Adrenal gland (tissue), 12 donors: Measurements from ENCODE around the gene CD247. TPM values are rescaled to one million over a fixed set of nuclear protein-coding genes. Genes with fewer than 3 reads are reported as not detected.

Source experiments
- DNase-seq, 7 donors: peaks; one replicate each; pipeline ENCODE4 v3.0.0-alpha.2; 2019 to 2020
- H3K27ac ChIP-seq, 5 donors: fragments of 200-600 bp; sonication (generic) in 4 of 5; 1 replicate in 3 of 5; 2 replicates in 2 of 5; pipeline versions ENCODE4 v1.5.1 to v1.8.0; 2016 to 2020; ENCODE audit warnings: mild to moderate bottlenecking in 1 of 5
- H3K27me3 ChIP-seq: fragments of 200-600 bp; 2 replicates; pipeline ENCODE4 v1.8.0; 2021
- H3K36me3 ChIP-seq, 2 donors: fragments of 200-600 bp; replicated peaks in 1 of 2; 1 replicate in 1 of 2; 2 replicates in 1 of 2; pipeline versions ENCODE4 v1.5.1 to v1.8.0; 2018 to 2022
- H3K4me1 ChIP-seq, 2 donors: fragments of 200-600 bp; replicated peaks in 1 of 2; 1 replicate in 1 of 2; 2 replicates in 1 of 2; pipeline versions ENCODE4 v1.5.1 to v1.8.0; 2018 to 2021
- H3K4me3 ChIP-seq, 4 donors: fragments of 200-600 bp; sonication (generic) in 3 of 4; one replicate each; pipeline ENCODE4 v1.5.1; 2016 to 2018
- H3K9me3 ChIP-seq, 3 donors: fragments of 200-600 bp; sonication (generic) in 1 of 3; replicated peaks in 1 of 3; 1 replicate in 2 of 3; 2 replicates in 1 of 3; pipeline versions ENCODE4 v1.5.1 to v1.8.0; 2016 to 2021
- POLR2A ChIP-seq, 2 donors: fragments of 450-650 bp; IDR thresholded peaks; one replicate each; pipeline ENCODE4 v1.6.1; 2017; ENCODE audit warnings: antibody characterized with exemption in 2 of 2, mild to moderate bottlenecking in 2 of 2, moderate library complexity in 1 of 2
- WGBS, 4 donors: extraction: QIAGEN DNeasy Blood & Tissue Kit in 2 of 4; methylation state at CpG; one replicate each; pipeline versions ENCODE4 v1.1.5 to v1.1.7; 2013 to 2017; 5-methylcytosine and 5-hydroxymethylcytosine counted together
- intact Hi-C, 2 donors: fragments of 100-400 bp; cut with DNase I; formaldehyde crosslinking; loops; one replicate each; pipeline versions ENCODE4 v1.14.1 to v1.15.0; 2022 to 2023
- polyA plus RNA-seq, 3 donors: library from polyadenylated mRNA; stranded (reverse); fragments of 200-250 nt in 2 of 3; fragments of 350-450 nt in 1 of 3; fragmentation: Illumina TruSeq in 1 of 3; extraction: RNeasy Lipid Tissue Mini Kit (QIAGEN cat#74804) in 1 of 3; gene quantifications; one replicate each; pipeline ENCODE4 v1.2.3, GENCODE V29; 2013 to 2014
- total RNA-seq, 9 donors: library from RNA; depleted of rRNA in 4 of 9; stranded (reverse); fragments of >200 nt in 4 of 9; fragments of 120-200 nt in 1 of 9; fragmentation: NEBNext Ultra II Directional in 1 of 9; extraction: Animal tissue kit (Norgen Biotek cat#: 25700) in 1 of 9; gene quantifications; one replicate each; pipeline versions ENCODE4 v1.1.0 to v1.2.4, GENCODE V29; 2013 to 2023
- TF ChIP-seq, protein P1 (sequence below), 6 experiments: fragments of 450-650 bp in 4 of 6; fragments of 200-600 bp in 2 of 6; sonication (generic) in 1 of 6; IDR thresholded peaks; 1 replicate in 5 of 6; 2 replicates in 1 of 6; pipeline versions ENCODE4 v1.5.1 to v1.8.0; 2016 to 2021; ENCODE audit warnings: antibody characterized with exemption in 6 of 6, mild to moderate bottlenecking in 2 of 6, moderate library complexity in 1 of 6
- donor health status: healthy with polysubstance abuse.
- donor health status: Bipolar disorder and iron deficiency.
- donor health status: DM: yes; HTN: yes; CAD: no.
- donor health status: DM: no; HTN: no; CAD: no.
- donor health status: DM: no; HTN: no; CAD: no.
- donor health status: DM: yes; HTN: yes; CAD: no.

Gene CD247
- total and polyA plus RNA-seq, 12 donors, result 0.26 to 2.3 (median 1.2) TPM; not detected in 1

DNA sequence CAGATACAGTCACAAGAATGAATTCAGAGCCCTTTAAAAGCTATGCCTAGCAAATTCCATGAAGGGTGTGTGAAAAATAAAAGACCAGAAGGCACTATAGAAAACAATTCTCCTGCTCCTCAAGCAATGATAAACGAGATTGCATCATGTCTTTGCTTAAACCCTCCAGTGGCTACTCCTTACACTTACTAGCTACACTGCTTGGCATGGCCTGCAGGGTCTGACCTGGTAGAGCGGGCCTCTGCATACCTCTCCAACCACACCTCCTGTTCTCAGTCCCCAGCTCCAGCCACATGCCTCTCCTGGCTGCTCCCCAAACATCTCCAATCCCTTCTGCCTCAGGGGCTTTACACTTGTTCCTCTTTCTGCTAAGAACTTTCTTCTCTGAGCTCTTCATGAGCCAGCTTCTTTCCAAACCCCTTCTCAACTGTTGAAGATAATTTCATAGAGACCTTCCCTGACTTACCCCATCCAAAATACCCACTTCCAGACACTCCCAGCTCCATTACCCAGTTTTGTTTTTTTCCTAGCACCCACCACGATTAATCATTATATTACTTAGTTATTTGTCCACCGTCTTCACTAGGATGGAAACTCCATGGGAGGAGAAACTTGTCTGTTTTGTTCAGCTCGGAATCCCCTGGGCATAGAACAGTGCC is 46.4 kb upstream of the CD247 start:
- Histone ChIP-seq H3K9me3 (no peaks in the 10 kb centered on the region), H3K4me3 (no peak overlapping the region), H3K36me3 (no peaks in the 10 kb centered on the region), H3K27me3 (no peaks in the 10 kb centered on the region), H3K4me1 (peaks cover 0 to 4% of the 10 kb centered on the region in 2 donors), H3K27ac (no peak overlapping the region)
- intact Hi-C loops, result no loop called here
- WGBS, 4 donors, result 73 to 84% (median 78%) methylated on average over 5 of the region's 5 CpGs
- no peak for DNase-seq
- no peak for TF ChIP-seq POLR2A (IDR thresholded peaks at IDR 0.05)
- TF ChIP-seq, protein P1, sequence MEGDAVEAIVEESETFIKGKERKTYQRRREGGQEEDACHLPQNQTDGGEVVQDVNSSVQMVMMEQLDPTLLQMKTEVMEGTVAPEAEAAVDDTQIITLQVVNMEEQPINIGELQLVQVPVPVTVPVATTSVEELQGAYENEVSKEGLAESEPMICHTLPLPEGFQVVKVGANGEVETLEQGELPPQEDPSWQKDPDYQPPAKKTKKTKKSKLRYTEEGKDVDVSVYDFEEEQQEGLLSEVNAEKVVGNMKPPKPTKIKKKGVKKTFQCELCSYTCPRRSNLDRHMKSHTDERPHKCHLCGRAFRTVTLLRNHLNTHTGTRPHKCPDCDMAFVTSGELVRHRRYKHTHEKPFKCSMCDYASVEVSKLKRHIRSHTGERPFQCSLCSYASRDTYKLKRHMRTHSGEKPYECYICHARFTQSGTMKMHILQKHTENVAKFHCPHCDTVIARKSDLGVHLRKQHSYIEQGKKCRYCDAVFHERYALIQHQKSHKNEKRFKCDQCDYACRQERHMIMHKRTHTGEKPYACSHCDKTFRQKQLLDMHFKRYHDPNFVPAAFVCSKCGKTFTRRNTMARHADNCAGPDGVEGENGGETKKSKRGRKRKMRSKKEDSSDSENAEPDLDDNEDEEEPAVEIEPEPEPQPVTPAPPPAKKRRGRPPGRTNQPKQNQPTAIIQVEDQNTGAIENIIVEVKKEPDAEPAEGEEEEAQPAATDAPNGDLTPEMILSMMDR (IDR thresholded peaks at IDR 0.05), result no peak

DNA sequence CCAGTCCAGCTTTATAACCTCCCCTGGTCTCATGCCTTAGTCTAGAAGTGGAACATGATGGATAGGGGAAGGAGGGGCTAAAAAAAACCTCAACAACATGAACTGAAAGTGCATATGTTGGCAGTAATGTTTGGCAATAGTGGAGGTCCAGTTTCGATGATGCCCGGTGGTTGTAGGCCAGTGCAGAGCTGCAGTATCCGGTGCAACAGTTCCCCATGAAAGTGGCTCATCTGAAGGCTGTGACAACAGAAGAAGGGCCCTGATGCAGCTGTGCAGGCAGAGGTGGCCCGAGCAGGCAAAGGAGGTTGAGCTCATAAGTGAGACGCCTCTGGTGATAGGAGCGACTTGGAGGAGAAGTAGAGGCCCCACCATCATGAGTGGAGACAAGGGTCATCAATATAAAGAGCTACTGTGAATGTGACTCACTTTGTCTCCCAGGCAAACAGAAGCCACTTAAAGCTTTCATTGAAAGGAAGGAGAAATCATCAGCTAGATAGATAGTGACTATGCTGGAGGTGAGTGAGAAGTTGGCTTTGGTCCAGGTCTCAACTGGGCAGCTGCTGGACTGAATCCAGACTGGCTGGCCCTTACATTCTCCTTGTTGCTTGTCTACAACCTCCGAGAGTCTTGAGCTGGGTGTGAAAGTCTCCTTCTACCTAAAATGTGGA is 45.4 kb upstream of the CD247 start:
- peak in 4 of 7 donors; percentile 34 to 67 (median 52) for DNase-seq
- H3K36me3 ChIP-seq, result no peaks in the 10 kb centered on the region
- peaks cover 0 to 4% of the 10 kb centered on the region in 2 donors for H3K4me1 ChIP-seq
- intact Hi-C loops, result no loop called here
- no peaks in the 10 kb centered on the region for H3K9me3 ChIP-seq
- no peak overlapping the region for H3K4me3 ChIP-seq
- no peaks in the 10 kb centered on the region for H3K27me3 ChIP-seq
- 56 to 67% (median 65%) methylated on average over 6 to 7 of the region's 7 CpGs for WGBS, 4 donors
- no peak for TF ChIP-seq POLR2A (IDR thresholded peaks at IDR 0.05)
- TF ChIP-seq, protein P1 (IDR thresholded peaks at IDR 0.05), result no peak
- peak overlapping the region in 1 of 5 donors; percentile 47 for H3K27ac ChIP-seq

DNA sequence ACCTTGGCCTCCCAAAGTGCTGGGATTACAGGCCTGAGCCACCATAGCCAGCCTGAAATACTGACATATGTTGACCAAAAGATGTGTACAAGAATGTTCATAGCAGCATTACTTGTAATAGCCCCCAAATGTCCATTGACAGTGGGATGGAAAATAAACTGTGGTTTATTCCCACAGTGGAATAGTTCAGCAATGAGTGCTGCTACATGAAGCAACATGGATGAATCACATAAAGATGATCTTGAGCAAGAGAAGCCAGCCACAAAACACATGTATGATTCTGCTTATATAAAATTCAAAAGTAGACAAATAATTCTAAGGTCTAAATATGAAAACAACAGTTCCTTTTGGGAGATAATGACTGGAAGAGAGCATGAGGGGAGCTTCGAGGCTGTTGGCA is 44.4 kb upstream of the CD247 start:
- no peak for TF ChIP-seq POLR2A (IDR thresholded peaks at IDR 0.05)
- TF ChIP-seq, protein P1 (IDR thresholded peaks at IDR 0.05), result no peak
- Histone ChIP-seq H3K27me3 (no peaks in the 10 kb centered on the region), H3K4me1 (peaks cover 0 to 4% of the 10 kb centered on the region in 2 donors), H3K9me3 (no peaks in the 10 kb centered on the region), H3K4me3 (no peak overlapping the region), H3K36me3 (no peaks in the 10 kb centered on the region), H3K27ac (no peak overlapping the region)
- no peak for DNase-seq
- intact Hi-C loops, result no loop called here
- WGBS, 4 donors, result 33 to 84% (median 81%) methylated on average over 1 of the region's 1 CpG

DNA sequence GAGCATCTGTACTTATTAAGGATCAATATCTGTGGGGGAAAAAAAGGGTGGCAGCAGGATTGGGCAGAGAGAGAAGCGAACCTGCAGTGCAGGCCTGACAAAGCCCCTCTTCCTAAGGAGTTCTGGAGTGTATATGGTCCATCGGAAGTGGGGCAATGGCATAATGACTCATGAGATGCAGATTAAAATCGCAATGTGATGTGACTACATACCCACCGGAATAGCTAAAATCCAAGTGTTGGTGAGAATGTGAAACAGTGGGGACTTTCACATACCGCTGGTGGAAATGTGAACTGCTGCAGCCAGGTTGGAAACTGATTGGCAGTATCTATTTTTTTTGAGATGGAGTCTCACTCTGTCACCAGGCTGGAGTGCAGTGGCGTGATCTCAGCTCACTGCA is 43.4 kb upstream of the CD247 start:
- Histone ChIP-seq H3K27ac (no peak overlapping the region), H3K36me3 (no peaks in the 10 kb centered on the region), H3K27me3 (no peaks in the 10 kb centered on the region), H3K4me1 (no peaks in the 10 kb centered on the region), H3K9me3 (no peaks in the 10 kb centered on the region), H3K4me3 (no peak overlapping the region)
- TF ChIP-seq, protein P1 (IDR thresholded peaks at IDR 0.05), result no peak
- TF ChIP-seq POLR2A (IDR thresholded peaks at IDR 0.05), result no peak
- no peak for DNase-seq
- intact Hi-C loops, result no loop called here
- 81 to 94% (median 88%) methylated on average over 6 of the region's 6 CpGs for WGBS, 4 donors
